ENCODE measurements around the gene VPS16.

The VPS16 gene

DNA sequence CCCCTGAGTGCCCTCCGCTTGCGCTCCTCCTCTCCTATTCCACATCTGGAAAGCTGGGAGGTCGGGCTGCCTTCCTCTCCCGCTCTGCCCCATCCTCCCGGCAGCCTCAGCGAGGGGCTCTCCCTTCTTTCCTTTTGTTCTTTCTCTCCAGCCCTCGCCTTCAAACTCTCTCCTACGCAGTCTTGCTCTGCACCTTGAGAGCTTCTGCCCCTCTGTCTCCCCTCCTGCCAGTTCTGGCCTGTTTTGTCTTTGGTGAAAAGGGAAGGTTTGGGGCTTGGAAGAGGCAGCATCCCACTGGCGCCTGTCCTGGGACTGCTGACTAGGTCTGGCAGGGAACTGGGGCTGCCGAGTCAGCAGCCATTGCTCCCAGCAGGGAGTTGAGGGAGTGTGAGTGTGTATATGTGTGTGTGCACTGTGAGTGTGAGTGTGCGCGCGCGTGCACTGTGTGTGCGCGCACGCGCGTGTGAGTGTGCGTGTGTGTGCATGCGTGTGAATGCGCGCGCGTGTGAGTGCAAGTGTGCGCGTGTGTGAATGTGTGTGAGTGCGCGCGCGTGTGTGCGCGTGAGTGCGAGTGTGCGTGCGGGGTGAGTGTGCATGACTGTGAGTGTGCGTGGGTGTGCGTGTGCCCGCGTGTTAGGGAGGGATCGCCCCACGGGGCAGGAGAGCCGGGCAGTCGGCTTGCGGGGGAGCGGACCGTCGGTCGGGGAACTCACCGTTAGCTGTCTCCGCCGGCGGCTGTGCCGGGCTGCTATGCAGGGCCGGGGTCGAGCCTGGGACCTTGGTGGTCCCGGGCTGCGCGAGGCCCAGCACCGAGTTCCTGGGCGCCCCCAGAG lies 40.6 kb upstream of the VPS16 start:
- Histone ChIP-seq H3K27me3 (peaks cover 41% of the 10 kb centered on the region), H3K4me1 (no peaks in the 10 kb centered on the region), H3K36me3 (no peaks in the 10 kb centered on the region), H3K9me3 (no peaks in the 10 kb centered on the region), H3K4me3 (ENCODE audit: low read depth, low read length) (peak overlapping the region; percentile 16)
- DNase-seq, result no peak
- TF ChIP-seq, protein P1, sequence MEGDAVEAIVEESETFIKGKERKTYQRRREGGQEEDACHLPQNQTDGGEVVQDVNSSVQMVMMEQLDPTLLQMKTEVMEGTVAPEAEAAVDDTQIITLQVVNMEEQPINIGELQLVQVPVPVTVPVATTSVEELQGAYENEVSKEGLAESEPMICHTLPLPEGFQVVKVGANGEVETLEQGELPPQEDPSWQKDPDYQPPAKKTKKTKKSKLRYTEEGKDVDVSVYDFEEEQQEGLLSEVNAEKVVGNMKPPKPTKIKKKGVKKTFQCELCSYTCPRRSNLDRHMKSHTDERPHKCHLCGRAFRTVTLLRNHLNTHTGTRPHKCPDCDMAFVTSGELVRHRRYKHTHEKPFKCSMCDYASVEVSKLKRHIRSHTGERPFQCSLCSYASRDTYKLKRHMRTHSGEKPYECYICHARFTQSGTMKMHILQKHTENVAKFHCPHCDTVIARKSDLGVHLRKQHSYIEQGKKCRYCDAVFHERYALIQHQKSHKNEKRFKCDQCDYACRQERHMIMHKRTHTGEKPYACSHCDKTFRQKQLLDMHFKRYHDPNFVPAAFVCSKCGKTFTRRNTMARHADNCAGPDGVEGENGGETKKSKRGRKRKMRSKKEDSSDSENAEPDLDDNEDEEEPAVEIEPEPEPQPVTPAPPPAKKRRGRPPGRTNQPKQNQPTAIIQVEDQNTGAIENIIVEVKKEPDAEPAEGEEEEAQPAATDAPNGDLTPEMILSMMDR (IDR thresholded peaks at IDR 0.05; ENCODE audit: low read depth, low read length), result no peak

DNA sequence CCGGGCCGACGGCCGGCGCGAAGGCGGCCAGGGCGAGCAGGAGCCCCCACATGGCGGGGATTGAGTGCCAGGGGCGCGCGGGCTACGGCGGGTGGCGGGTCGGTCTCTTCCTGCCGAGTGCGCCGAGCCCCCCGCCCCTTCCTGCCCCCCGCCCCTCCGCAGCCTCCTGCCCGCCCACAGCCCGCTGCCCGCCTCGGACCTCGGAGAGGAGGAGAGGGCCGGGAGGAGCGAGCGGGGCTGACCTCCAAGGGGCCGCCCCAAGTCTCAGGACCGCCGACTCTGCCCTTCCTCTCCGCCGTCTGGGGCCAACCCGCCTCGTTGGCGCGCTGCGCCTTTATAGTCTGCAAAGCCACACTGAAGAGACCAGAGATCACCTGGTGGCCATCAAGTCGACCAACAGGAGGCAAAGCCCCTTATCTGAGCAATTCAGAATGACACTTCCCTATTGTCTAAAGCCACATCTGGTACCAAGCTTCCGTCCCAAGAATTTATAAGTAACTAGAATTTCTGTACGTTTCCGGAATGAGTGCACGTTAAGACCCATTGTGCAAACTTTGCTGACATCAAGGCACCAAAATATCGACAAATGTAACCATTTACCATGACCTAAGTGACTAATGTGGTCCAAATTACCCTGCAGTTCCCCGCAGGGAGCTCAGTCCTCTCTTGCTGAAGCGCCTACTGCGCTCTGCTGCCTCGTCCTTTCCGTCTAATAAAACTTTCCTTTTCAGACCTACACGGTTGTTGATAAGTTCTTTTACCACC lies 39.8 kb upstream of the VPS16 start, which contains the start of gene CPXM1:
CPXM1 (minus strand) TSS at position 107 of the 765 bp plus-strand sequence; CDS start at position 52, 55 bp downstream.
- DNase-seq, result no peak
- Histone ChIP-seq H3K4me3 (ENCODE audit: low read depth, low read length) (peak within 1 kb of the TSS; percentile 16), H3K27me3 (peaks cover 41% of the 10 kb centered on the region), H3K9me3 (no peaks in the 10 kb centered on the region), H3K36me3 (no peaks in the 10 kb centered on the region), H3K4me1 (no peaks in the 10 kb centered on the region)
- TF ChIP-seq, protein P1 (IDR thresholded peaks at IDR 0.05; ENCODE audit: low read depth, low read length), result no peak

DNA sequence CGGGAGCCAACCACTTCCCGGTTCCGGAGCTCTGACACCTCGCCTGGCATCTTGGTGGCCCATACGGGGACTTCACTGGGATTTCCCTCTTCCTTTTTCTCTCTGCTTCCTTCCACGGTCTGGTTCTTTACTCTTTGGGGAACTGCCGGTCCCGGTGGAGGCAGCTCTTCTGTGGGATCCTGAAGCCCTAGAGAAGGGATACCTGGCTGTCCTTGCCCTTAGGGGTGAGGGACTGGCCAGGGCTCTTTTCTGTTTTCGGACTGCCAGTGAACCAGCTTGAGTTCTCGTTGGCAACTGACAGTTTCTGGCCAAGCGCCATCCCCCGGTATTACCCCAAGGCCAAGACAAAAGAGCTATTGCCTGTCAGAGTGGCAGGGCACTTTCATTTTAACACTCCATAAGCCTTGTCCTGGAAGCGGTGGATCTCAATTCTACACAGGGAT lies 39.2 kb upstream of the VPS16 start:
- Histone ChIP-seq H3K9me3 (no peaks in the 10 kb centered on the region), H3K4me1 (no peaks in the 10 kb centered on the region), H3K27me3 (peaks cover 47% of the 10 kb centered on the region), H3K4me3 (ENCODE audit: low read depth, low read length) (no peak overlapping the region), H3K36me3 (no peaks in the 10 kb centered on the region)
- TF ChIP-seq, protein P1 (IDR thresholded peaks at IDR 0.05; ENCODE audit: low read depth, low read length), result no peak
- no peak for DNase-seq

DNA sequence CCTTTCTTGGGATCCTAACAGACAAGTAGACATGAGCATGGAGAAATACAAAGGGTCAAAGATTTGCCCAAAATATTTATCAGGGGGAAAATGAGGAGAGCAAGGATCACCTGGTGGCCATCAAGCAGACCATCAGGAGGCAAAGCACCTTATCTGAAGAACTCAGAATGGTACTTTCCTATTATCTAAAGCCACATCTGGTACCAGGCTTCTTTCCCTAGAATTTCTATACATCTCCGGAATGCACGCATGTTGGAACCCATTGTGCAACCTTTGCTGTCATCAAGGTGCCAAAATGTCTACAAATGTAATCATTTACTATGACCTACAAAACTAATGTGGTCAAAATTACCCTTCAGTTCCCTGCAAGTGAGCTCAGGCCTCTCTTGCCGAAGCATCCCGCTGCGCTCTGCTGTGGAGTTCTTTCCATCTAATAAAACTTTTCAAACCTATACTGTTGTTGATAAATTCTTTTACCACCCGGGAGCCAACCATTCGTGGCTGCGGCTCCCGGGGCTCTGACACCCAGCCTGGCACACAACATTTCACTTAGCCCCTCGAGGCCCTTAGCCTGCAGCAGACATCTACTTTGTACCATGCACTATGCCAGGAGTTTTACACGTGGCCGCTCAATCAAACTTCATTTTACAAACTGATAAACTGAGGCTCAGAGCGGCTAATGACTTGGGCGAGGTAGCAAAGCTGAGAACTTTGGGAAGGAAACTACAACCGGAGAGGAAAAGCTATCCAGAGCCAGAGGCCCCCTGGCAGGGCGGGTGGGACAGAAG lies 36.3 kb upstream of the VPS16 start:
- no peaks in the 10 kb centered on the region for H3K36me3 ChIP-seq
- TF ChIP-seq, protein P1 (IDR thresholded peaks at IDR 0.05; ENCODE audit: low read depth, low read length), result no peak
- peaks cover 55% of the 10 kb centered on the region for H3K27me3 ChIP-seq
- DNase-seq, result no peak
- no peak overlapping the region for H3K4me3 ChIP-seq (ENCODE audit: low read depth, low read length)
- H3K4me1 ChIP-seq, result no peaks in the 10 kb centered on the region
- no peaks in the 10 kb centered on the region for H3K9me3 ChIP-seq

DNA sequence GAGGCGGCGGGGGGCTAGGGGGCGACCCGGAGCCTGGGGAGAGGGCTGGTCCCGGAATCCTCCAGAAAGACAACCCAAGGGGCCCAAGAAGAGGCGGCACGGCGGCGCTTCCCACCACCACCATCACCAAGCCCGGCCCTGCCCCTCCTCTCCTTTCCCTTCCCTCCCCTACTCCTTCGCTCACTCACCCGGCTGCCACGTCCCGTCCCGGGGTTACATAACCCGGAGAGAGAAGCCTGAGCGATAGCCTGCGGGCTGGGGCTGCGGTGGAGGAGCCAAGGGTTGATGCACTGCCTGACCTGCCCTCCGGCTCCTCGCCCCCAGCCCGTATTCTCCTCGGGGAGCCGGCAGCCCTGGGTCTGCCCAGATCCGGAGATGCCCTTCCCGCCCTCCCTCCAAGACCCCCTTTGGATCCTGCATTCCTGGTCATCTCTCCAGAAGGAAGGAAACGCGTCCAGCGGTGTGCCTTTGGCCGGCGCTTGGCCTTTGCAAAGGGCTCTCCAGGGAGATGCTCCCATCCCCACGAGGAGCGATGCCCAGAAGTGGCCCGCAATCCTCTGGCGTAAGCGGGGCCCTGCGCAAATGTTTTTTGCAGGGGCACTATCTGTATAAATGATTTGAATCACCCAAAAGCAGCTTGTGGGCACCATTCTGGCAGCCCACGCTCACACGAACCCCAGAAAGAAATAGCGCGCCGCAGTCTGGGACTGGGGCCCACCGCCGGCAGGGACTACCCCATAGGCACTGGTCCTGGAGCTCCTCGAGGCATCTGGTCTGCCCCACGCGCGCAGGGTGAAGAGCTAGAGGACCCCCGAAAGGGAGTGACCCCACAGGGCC lies 35.5 kb upstream of the VPS16 start:
- Histone ChIP-seq H3K36me3 (no peaks in the 10 kb centered on the region), H3K4me3 (ENCODE audit: low read depth, low read length) (no peak overlapping the region), H3K4me1 (no peaks in the 10 kb centered on the region), H3K9me3 (no peaks in the 10 kb centered on the region), H3K27me3 (peaks cover 49% of the 10 kb centered on the region)
- no peak for DNase-seq
- TF ChIP-seq, protein P1 (IDR thresholded peaks at IDR 0.05; ENCODE audit: low read depth, low read length), result no peak

All from BE2C (cell line).